GM19240 (cell line): Measurements from ENCODE around the gene ZC3H12C.
"Not testable (repeated sequence)": the region's sequence is repeated elsewhere in the genome, so short reads cannot be mapped to it uniquely, and the experiment has no call there.

Source experiments
- DNase-seq: peaks from one replicate; pipeline ENCODE4 v3.0.0; 2011; ENCODE audit warnings: low spot score; ENCODE audit not compliant: insufficient read length

Gene ZC3H12C

GRCh38 chr11:110092515-110093406, at the start of gene ZC3H12C:
Gene ZC3H12C, plus strand, starts transcription at chr11:110093392. Its CDS starts 20 bp downstream, at chr11:110093412.
- DNase-seq, result peak; percentile 20

DNA sequence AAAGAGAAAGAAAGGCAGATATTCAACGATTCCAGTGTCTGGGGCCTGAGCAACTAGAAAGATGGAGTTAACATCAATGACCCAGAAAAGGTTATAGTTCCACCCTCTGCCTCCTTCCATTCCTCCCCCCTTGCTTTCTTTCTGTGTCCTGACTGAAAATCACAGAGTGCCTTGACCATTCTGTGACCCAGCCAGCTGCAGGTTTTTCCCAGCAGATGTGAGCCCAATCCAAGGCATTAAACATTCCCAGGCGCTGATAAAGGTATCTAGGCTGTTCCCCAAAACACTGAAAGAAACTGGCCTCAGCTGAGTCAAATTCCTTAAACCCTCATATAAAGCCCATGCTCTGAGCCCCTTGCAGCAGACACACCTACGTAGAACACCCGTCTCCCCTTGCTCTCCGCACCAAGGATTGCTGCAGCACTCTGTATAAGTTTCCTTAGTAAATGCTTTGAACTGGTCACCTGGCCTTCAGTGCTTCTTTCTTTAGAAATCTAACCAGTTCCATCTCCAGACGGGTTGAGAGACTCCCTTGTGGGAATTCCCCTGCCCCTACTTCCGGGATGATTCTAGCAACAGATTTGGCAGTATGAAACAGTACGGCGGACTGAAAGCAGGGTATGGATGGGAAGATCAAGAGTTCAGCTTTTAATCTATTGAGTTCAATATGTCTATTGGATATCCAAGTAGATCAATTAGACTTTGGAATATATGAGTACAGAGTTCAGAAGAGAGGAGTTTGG, 48.8 kb upstream of the ZC3H12C start:
- DNase-seq, result no peak

GRCh38 chr11:110046775-110047380, 46.3 kb upstream of the ZC3H12C start:
- DNase-seq, result no peak

DNA sequence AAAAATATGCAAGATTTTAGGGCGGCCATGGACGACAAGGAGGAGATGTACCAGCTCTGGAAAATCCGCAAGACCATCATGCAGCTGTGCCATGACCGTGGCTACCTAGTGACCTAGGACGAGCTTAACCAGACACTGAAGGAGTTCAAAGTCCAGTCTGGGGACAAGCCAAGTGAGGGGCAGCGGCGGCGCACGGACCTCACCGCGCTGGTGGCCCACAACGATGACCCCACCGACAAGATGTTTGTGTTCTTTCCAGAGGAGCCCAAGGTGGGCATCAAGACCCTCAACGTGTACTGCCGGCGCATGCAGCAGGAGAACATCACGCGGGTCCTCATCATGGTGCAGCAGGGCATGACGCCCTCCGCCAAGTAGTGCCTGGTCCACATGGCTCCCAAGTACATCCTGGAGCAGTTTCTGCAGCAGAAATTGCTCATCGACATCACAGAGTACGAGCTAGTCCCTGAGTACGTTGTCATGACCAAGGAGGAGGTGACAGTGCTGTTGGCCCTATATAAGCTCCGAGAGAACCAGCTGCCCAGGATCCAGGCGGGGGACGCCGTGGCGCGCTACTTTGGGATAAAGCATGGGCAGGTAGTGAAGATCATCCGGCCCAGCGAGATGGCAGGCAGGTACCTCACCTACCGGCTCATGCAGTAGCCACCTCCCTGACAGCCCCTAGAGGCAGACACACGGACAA, 43.5 kb upstream of the ZC3H12C start:
- DNase-seq, result no peak

GRCh38 chr11:110050201-110050506, 43.0 kb upstream of the ZC3H12C start:
- DNase-seq, result no peak

- DNase-seq, result no peak
Observed at GRCh38 chr11:110053848-110054414, 39.3 kb upstream of the ZC3H12C start.

DNA sequence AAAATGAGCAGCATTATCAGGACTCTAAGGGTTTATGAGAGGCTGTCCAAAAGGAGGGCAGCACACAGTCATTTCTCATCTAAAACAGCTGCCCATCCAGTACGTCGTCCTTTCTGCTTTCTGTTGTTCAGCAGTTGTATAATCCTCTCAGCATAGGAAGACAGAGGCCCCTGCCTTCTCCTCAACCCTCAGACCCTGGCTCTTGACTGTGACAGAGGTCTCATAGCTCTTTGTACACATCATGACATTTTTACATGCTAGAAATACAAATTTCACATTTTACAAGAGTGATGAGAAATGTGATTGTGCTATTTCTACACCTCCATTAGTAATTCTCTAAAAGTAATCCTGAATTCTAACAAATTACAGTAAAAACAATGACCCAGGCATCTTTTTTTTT, 36.2 kb upstream of the ZC3H12C start:
- no peak for DNase-seq

DNA sequence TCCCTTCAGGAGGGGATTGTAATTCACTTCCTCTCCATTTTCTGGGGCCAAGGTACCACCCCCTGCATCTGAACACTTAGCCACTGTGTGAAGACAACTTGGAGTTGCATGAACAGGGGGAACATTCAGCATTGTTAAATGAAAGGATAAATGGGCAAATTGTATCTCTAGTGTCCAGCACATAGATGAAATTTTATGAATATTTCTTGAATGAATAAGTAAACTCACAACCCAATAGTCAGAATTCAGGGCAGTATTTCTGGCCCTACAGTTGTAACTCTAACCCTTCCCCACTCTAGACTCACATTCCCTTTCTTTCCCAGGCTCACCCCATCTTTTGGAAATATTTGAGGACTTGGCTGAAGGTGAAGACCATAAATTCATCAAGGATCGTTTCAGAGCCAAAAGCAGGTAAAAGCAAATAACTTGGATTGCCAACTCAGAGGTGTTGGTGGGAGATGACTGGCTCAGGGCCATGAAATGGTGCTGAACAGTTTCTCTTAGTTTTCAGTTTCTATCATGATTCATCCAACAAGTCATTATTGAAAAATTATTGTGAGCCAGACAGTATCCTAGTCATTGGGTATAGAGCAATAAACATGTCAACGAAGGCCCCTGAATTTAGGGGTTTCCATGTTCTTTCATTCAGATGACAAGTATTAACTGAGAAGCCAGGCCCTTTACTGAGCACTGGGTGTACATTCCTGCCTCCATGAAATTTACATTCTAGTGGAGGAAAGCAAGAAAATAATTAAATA, 33.3 kb upstream of the ZC3H12C start:
- DNase-seq, result no peak

DNA sequence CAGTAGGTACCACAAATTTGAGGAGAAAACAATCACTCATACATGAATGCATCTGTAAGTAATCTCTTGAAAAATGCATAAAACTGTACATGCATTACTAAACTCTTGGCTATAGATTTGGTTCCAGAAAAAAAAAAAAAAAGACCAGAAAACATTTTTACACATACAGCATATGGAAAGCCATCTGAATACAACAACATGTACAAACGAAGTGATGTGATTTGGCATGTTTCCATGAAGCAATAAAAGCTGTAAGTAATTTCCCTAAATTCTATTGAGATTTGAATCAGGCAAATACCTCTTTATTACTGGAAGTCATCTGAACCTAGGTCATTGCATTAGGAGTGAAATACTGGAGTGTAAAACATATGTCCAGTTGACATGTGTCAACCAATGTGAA, 31.9 kb upstream of the ZC3H12C start:
- no peak for DNase-seq

DNA sequence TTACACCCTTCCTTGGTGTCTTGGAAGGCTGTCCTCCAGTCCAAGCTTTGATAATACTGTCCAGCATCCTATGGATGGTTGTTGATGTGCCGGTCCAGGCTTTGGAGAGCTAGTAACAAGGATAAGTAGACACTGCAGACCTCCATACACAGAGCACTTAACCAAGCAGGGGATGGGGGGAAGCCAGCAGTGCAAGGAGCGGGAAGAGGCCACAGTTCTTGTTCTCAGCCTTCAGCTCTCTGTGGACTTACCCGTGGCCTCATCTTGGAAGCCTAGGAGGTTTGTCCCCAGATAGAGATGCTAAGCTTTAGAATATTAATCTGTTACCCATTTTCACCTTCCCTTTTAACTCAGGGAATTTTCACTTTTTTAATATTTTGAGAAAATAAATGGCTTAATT, 30.9 kb upstream of the ZC3H12C start:
- no peak for DNase-seq

DNA sequence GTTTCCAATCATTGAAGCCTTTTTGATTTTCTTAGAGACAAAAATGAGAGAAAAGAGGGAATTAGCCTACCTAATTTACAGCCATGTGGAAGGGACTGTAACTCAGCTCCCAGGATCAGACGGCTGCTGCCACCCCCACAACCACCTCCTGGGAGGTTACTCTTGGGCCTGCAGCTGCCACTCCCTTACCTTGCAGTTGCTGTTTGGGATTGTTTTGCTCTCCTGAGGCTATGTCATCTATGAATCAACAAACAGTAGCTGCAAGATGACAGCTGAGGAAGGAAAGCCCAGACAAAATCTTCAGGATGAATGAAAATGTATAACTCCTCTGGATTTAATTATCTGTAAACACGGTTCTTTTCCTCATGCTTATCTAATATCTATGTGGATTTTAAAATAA, 28.0 kb upstream of the ZC3H12C start:
- no peak for DNase-seq

DNA sequence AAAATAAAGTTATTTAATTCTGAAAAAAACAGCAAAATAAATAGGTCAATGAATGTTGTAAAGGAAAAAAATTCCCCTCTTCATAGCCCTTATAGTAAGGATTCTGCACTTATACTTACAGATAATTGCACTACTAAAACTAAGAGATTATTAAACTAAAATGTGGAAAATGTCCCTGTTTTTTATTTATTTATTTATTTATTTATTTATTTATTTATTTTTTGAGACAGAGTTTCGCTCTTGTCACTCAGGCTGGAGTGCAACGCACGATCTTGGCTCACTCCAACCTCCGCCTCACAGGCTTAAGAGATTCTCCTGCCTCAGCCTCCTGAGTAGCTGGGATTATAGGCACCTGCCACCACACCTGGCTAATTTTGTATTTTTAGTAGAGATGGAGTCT, 25.2 kb upstream of the ZC3H12C start:
- not testable (repeated sequence) for DNase-seq

DNA sequence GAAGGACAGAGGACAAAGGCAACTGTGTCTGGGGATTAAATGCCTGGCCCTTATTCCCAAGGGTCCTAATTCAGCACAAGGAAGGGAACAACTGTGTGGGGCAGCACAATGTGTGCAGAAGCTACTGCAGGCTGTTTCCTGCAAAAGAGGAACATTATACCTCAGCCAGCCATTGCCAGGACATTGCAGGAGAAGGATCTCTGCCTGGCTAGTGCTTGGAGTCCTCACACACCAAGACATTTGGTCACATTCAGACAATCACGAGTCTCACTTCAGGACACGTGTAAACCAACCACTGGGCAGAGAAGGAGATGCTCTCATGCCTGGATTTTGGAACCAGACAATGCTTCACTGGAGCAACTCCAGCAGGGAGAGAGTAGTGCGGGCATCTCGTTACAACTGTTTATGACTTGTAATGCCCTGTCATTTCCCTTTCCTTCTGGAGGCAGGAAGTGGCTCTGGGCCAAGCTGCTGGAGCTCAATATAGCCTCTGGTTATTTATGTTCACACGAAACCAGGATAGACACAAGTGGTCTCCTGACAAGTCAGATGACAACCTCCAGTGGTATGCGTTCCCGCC, 23.9 kb upstream of the ZC3H12C start:
- DNase-seq, result no peak

DNA sequence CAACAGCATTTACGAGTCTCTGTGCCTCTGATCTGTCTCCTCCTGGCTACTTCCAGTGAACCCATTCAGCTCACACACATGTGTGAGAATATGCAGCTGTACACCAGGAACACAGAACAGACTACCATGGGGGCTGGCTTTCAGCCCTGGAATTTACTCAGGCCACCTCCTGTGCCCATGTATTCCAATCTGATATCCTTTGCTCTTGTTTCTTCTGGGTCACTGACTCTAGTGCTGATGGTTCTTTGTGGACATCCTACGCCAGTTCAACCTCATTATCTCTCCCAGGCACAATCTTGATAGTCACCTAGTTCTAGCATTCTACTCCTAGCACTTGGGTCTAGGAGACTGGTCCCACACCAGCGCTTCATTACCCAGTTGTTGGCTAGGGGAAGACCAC, 23.0 kb upstream of the ZC3H12C start:
- DNase-seq, result no peak

DNA sequence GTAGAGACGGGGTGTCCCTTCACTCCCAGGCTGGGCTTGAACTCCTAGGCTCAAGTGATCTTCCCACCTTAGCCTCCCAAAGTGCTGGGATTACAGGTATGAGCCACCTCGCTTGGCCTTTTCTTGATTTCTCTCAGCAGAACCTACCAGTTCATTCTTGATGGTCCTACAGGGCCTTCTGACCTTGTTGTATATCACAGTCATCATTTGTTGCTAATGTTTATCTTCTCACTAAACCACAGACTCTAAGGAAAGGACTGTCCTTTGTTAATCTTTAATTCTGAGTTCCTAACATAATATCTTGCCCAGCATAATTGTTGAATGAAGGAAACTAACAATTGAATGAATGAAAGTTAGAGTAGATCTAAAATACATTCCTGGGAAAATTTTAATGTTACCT, 22.0 kb upstream of the ZC3H12C start:
- DNase-seq, result no peak

GRCh38 chr11:110072930-110073329, 20.3 kb upstream of the ZC3H12C start:
- no peak for DNase-seq

GRCh38 chr11:110074499-110074898, 18.7 kb upstream of the ZC3H12C start:
- no peak for DNase-seq

GRCh38 chr11:110075105-110075846, 17.9 kb upstream of the ZC3H12C start:
- DNase-seq, result no peak

- no peak for DNase-seq
Observed at GRCh38 chr11:110075847-110076208, 17.4 kb upstream of the ZC3H12C start.
